Right renal pelvis (tissue), 4 donors: Measurements from ENCODE around the gene ANLN. TPM values are rescaled to one million over a fixed set of nuclear protein-coding genes. Genes with fewer than 3 reads are reported as not detected.
"Not testable (repeated sequence)": the region's sequence is repeated elsewhere in the genome, so short reads cannot be mapped to it uniquely, and the experiment has no call there.

ENCODE experiments used
- DNase-seq, 4 donors: peaks; one replicate each; pipeline ENCODE4 v3.0.0-alpha.2; 2013; ENCODE audit warnings: low read depth in 4 of 4, low spot score in 3 of 4, missing footprints in 1 of 4
- polyA plus RNA-seq, 4 donors: library from polyadenylated mRNA; unstranded; fragments of 120-200 nt; gene quantifications; one replicate each; pipeline ENCODE4 v1.2.1, GENCODE V29; 2013; ENCODE audit not compliant: insufficient read length in 4 of 4

Gene ANLN
- polyA plus RNA-seq, 4 donors: 26.1 to 28.1 (median 27.5) TPM

DNA sequence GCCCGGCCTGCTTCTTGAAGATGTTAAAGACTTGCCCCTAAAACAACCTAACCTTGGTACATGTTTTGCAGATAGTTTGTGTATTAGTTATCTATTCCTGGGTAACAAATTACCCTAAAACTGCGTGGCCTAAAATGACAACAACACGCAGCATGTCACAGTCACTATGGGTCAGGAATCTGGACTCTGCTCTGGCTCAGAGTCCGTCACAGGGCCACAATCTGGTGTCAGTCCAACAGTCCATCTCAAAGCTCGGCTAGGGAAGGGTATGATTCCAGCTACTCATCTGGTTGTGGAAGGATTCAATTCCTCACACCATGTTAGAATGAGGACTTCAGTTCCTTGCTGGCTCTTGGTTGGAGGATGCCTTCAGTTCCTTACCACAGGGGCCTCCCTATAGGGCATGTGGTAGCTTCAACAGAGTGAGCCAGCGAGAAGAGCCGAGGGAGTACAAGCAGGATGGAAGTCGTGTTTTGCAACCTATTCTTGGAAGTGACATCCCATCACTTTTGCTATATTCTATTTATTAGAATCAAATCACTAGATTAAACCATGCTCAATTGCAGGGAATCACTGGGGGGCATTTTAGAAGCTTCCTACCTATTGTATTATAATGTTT, 71.3 kb downstream of the ANLN start:
- no peak for DNase-seq

GRCh38 chr7:36462551-36463137, 73.0 kb downstream of the ANLN start:
- DNase-seq: no peak

GRCh38 chr7:36464271-36464670, 74.6 kb downstream of the ANLN start:
- no peak for DNase-seq

- not testable (repeated sequence) for DNase-seq
Observed at GRCh38 chr7:36466001-36466400, 76.3 kb downstream of the ANLN start.

- no peak for DNase-seq
Observed at GRCh38 chr7:36468370-36469101, 78.9 kb downstream of the ANLN start.

GRCh38 chr7:36469236-36469635, 79.6 kb downstream of the ANLN start:
- DNase-seq: no peak

- DNase-seq: no peak
Observed at GRCh38 chr7:36472141-36472729, 82.6 kb downstream of the ANLN start.

- peak in 1 of 4 donors; percentile 16 for DNase-seq
Observed at GRCh38 chr7:36473454-36474282, 84.0 kb downstream of the ANLN start.

DNA sequence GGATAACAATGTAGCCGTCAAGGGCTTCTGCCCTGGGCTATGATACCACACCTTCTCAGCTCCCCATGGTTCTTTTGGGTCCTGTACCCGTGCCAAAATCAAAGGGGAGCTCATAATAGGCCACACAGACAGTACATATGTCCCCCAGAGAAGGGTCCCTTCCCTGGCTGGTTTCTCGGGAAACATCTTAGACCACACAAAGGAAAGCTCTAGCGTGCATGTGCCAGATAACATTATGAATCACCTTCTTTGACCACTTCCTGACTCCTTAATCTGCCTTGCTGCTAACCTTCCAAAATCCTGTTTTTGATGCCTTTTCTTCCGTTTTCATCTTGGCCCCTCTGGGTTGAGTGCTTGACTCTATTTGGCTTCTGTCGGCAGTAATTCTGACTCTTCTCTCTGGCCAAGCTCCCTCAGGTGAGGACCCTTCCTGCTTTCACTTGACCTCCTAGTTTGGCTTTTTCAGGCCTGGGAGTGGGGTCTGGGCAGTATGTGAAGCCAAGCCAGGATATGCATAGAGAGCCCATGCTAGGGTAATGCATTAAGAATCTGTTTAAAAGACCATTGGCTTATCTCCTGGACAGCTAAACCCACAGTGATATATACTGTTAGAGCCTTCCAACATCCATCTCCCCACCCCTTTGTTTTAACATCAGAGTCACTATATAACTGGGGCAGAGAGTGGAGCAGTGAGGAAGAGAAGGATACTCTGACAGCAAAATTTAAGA, 84.8 kb downstream of the ANLN start:
- no peak for DNase-seq

GRCh38 chr7:36475011-36475342, 85.3 kb downstream of the ANLN start:
- DNase-seq: no peak

DNA sequence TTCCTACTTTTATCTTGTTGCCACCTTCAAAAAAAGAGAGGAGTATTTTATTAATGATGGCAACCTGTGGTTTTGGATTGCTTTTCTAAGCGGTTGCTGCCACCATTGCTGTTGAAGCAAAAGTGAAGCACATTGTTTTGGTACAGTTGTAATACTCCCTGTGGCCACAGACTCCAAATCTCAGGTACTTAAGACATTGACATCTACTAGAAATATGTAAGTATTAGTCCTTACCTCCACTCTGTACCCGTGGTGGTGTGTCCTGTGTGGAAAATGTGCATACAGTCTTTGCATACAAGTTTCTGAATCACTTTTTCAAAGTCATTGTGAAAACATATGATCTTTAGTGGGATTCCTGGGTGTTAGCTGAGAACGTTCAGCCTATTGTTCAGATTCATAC, 85.7 kb downstream of the ANLN start:
- no peak for DNase-seq

DNA sequence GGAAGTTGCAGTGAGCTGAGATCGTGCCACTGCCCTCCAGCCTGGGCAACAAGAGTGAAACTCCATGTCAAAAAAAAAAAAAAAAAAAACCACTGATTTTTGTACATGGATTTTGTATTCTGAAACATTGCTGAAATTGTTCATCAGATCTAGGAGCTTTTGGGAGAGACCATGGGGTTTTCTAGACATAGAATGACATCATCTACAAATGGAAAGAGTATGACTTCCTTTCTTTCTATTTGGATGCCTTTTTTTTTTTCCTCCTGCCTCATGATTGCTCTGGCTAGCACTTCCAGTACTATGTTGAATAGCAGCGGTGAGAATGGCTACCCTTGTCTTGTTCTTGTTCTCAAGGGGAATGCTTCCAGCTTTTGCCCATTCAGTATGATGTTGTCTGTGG, 89.1 kb downstream of the ANLN start:
- DNase-seq: no peak

DNA sequence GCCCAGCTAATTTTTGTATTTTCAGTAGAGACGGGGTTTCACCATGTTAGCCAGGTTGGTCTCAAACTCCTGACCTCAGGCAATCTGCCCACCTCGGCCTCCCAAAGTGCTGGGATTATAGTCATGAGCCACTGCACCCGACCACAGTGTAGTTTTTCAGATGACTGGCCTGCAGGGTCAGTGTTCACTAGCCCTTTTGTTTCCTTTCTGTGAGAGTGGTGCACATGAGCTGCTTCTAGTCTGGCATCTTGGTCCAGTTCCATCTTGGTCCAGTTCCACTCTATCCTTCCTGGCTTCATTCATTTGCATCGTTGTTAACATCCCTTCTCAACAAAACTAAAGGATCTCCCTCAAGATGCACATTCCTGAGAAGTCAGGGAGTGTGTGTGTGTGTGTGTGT, 94.2 kb downstream of the ANLN start:
- not testable (repeated sequence) for DNase-seq

DNA sequence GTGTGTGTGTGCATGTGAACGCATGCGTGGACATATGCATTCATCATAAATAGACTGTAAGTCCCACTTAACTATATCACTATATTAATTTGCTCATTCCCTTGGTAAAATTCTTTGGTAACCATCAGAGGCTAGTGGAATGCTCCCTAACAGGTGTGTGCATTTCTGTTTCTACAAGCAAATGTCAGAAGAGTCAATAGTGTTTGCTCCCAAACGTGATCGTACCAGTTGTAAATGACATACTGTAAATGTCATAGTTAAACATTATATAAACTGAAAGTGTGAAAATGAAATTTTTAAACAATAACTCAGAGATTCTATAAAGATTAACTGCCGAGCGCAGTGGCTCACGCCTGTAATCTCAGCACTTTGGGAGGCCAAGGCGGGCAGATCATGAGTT, 94.6 kb downstream of the ANLN start:
- DNase-seq: no peak

DNA sequence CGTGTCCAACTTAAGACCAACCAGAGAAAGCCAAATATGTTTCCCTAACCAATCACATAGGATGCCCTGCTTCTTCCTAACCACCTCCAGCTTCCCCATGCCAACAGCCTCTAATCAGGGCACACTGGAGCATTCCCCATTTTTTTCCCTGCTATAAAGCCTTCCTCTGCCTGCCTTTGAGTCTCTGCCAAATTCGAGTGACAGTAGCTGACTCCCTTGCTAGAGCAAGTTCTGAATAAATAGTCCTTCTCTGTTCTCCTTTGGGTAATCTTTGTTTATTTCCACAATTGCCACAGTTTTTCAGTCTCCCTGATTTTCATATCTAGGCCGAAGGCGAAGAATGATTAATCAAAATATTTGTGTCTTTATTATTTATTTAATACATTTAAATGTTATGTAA, 96.7 kb downstream of the ANLN start:
- no peak for DNase-seq

DNA sequence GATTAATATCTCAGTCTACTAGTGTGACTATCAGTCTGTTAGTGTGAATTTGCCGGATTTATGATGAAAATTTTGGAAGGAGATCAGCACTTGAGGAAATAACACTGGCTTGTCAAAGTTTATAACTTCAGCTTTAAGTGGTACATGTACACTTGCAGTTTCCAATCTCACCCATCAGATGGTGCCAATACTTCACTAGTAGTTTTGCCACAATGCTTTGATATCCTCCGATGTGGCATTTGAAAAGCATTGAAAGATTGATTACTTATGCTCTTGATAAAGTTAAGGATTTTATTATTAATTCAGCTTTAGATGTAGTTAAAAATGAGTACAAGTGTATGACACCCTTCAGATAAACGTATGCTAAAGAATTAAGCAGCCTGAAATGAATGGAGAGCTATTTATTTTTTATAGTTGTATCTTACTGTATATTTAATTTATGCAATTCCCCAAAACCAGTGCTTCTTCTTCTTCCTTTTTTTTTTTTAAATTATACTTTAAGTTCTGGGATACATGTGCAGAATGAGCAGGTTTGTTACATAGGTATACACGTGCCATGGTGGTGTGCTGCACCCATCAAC, 98.2 kb downstream of the ANLN start:
- peak; percentile 34 to 52 (median 37) for DNase-seq

DNA sequence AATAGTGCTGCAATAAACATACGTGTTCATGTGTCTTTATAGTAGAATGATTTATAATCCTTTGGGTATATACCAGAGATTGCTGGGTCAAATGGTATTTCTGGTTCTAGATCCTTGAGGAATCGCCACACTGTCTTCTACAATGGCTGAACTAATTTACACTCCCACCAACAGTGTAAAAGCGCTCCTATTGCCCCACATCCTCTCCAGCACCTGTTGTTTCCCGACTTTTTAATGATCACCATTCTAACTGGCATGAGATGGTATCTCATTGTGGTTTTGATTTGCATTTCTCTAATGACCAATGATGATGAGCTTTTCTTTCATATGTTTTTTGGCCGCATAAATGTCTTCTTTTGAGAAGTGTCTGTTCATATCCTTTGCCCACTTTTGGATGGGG, 99.0 kb downstream of the ANLN start:
- not testable (repeated sequence) for DNase-seq

GRCh38 chr7:36490419-36490830, 100.8 kb downstream of the ANLN start:
- no peak for DNase-seq

DNA sequence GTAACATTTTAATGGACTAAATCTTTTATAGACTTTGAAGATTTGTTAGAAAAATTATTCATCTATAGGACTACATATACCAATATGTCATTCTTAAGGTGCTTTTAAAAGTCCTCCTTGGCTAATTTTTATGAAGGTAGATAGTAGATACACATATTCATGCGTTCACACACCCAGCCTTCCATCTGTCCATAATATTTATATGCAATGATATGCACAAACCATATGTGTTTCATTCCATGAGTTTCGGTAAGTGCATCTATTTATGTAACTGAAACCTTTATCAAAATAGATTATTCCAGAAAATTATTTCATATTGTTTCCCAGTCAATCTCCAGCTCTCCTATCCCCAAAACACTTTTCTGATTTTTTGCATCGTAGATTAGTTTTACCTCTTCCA, 101.7 kb downstream of the ANLN start:
- DNase-seq: no peak

DNA sequence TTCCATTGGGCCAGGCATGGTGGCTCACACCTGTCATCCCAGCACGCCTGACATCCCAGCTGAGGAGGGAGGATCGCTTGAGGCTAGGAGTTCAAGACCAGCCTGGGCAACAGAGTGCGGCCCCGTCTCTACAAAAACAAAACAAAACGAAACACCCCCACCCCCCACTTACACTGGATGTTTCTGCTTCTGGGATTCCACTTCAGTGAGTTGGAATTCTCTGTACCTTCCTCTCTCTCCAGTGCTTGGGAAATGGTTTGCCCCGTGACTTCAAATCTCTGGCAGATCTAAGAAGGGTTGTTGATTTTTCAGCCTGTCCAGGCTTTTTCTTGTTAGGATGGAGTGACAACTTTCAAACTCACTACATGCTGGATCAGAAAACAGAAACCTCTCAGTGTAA, 106.9 kb downstream of the ANLN start:
- DNase-seq: no peak
